CD4-positive, alpha-beta T cell treated with Interleukin-15 for 4 hours (primary cell): ENCODE results near the gene LIMS2.

Source experiments
- DNase-seq: peaks from one replicate; pipeline ENCODE4 v3.0.0-alpha.2; 2020; ENCODE audit warnings: low spot score

Gene LIMS2

DNA sequence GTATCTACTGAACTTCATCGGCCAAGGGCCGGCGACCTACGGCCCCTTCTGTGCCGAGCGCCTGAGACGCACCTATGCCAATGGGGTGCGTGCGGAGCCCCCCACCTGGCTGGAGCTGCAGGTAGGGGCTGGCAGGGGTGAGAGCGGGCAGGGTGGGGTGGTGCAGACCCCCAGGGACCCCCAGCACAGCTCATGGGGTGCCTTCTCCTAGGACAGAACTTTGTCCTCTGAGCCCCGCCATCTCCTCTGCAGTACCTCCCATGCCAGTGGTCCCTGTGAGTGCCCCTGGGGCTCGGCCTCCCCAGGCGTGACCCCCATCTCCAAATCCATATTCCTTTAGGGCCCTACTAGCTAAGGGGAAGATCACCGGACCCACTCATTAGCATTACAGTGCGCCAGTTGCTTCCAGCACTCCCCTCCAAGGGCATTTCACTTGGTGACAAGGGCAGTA, 53.3 kb downstream of the LIMS2 start:
- DNase-seq, result no peak

DNA sequence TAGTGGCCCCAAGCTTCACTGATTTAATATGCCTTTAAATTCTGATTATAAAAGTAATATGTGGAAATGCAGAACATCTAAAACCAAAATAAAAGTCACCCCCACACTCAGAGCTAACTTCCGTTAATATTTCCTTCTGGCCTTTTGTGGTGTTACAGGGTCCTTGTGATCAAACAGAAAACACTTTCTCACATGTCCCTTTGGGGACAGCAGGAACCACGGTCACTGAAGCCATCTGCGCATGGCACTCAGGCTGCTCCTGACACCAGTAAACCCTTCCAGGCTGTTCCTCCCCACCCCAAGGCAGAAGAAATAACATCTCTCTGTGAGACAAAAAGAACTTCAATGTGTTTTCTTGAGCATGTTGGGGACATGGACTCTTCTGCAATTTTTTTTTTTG, 54.5 kb downstream of the LIMS2 start:
- no peak for DNase-seq

DNA sequence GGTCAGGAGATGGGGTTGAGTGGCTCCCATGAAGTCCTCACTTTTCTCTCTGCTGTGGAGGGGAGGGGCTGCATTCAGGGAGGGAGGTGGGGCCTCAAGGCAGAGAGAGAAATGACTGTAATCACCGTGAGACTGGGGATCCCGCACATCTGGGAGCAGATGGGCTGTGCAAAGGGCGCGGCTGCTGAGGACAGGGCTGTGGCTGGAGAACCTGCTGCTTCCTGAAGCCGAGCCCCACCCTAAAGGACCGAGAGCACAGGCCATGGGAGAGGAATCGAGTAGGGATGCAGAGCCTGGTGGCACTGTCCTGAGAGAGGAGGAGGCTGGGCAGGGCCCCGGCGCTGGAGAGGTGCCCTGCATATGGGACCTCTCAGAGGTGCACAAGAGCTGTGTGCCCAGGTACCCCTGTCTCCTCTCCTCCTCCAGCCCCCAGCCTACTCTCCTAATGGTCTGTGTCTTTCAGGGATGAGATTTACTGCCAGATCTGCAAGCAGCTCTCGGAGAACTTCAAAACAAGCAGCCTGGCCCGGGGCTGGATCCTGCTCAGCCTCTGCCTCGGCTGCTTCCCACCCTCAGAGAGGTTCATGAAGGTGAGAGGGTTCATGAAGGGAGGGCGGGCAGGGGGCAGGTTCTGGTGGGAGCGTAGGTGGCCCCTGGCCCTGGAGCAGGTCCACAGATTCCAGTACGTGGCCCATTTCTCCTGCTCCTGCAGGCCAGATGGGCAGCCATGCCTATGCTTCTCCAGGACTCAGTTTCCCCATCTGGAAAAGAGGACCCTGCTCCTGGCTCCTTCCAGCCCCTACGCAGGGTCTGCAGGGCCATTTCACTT, 55.2 kb downstream of the LIMS2 start:
- DNase-seq, result no peak

DNA sequence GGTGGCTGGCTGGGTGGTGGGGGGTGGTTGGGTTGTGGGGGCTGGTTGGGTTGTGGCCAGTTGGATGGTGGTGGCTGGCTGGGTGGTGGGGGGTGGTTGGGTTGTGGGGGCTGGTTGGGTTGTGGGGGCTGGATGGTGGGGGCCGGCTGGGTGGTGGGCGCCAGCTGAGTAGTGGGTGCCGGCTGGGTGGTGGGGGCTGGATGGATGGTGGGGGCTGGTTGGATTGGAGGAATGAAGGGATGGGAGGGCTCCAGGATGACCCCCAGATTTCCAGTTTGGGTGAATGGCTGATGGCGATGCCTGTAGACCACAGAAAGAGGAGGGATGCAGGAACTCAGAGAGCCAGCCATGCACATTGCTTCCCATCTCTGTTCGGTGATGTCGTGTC, 56.1 kb downstream of the LIMS2 start:
- no peak for DNase-seq

DNA sequence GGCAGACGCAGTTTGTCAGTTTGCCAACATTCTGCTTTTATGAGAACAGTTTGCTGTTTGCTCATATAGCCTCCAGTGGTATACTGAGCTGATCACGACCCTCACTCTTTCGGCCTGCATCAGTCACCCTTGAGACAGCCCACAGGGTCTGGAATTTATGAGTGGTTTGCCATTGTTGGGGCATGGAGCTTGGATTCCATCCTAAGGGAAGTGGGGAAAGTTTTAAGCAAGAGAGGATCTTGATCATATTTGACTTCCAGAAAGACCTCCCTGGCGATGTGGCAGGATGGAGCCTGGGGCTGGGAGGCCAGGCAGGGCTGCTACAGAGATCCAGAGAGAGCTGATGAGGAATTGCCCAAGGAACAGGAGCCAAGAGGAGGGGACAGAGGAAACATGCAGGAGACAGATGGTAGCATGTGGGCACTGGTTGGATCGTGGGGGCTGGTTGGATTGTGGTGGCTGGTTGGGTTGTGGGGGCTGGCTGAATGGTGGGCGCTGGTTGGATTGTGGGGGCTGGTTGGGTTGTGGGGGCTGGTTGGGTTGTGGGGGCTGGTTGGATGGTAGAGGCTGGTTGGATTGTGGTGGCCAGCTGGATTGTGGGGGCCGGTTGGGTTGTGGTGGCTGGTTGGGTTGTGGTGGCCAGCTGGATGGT, 56.7 kb downstream of the LIMS2 start:
- no peak for DNase-seq

DNA sequence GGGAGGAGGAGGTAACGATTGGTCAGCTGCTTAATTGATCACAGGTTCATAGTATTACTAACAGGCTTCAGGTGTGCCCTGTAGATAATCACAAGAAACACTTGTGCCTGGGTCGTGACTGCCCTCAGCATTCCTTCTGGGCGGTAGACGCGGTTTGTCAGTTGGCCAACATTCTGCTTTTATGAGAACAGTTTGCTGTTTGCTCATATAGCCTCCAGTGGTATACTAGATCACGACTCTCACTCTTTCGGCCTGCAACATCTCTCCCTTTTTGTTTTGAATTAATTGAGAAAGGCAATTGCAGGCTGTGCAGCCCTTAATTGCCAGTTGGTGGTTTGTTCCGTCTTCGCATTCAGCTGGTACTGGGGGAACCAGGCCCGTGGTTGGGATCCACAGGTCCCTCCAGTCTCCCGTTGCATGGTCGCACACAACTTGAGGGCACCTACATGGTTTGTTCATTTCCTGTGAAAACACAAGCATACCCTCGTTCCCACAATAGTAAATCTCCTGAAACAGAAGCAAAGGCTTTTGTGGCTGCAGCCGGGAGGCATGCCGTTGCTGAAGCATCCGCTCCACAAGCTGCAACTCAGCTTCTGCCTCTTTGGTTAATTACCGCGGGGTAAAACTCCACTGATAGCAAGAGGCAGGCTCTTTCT, 59.7 kb downstream of the LIMS2 start:
- no peak for DNase-seq

DNA sequence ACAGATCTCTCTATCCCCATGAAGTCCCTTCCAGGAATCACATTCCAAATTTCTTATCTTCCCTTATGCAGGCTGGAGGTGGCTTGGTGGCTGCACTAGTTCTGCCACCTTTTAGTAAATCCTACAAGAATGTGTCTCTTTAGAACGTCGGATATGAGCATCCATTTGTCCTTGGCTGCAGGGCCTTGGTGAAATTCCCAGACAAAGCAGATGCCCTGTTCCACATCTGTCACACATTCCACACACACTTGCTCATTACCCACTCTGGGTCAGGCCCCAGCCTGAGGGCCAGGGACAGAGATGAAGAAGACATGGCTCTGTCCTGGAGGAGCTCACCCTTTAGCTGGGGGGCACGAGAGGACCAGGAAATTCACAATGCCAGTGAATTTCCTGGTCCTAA, 60.6 kb downstream of the LIMS2 start:
- DNase-seq, result no peak

DNA sequence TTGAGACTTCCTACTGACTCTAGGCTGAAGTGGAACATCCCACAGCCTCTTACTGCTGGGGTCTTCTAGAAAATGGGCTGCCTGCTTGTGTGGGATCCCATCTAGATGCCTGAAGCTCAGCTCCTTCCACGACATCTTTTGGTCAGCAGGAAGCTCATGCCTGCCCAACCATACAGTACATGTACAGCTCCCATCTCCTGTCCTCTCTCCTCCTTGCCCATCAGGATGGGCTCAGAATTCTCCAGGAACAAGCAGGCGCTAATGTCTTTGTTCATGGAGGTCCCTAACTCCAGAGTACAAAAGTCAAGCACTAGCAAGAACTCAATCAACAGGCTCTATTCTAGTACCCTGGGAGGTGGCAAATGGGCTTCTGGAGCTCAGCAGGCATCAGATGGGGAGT, 61.1 kb downstream of the LIMS2 start:
- no peak for DNase-seq

DNA sequence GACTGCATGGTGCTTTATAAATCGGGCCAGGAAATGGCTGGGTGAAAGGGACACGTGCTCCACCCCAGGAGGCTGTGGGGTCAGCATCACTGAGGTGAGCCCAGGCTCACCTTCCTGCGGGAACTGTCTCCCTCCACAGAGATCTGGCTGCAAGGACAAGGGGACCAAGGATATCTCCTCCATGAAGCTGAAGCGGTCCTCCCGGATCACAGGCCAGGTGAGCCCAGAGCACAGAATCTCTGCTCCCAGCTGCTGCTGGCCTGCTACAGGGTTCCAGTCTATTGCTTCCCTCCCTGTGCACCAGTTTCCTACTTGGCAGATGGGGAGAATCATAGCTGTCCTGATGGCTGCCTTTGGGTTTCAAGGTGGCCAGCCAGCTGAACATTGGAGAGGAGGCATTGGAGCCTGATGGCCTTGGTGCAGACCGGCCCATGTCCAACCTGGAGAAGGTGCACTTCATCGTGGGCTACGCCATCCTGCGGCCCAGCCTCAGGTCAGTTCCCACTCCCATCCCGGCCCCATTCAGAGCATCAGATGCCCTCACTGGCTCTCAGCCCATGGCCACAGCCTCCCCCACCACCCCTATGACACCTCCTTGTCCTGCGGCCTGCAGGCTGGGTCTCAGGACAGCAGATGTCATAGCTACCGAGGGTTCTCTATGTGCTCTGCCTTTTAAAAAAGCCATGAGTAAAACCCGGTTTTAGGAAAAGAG, 63.1 kb downstream of the LIMS2 start:
- no peak for DNase-seq

DNA sequence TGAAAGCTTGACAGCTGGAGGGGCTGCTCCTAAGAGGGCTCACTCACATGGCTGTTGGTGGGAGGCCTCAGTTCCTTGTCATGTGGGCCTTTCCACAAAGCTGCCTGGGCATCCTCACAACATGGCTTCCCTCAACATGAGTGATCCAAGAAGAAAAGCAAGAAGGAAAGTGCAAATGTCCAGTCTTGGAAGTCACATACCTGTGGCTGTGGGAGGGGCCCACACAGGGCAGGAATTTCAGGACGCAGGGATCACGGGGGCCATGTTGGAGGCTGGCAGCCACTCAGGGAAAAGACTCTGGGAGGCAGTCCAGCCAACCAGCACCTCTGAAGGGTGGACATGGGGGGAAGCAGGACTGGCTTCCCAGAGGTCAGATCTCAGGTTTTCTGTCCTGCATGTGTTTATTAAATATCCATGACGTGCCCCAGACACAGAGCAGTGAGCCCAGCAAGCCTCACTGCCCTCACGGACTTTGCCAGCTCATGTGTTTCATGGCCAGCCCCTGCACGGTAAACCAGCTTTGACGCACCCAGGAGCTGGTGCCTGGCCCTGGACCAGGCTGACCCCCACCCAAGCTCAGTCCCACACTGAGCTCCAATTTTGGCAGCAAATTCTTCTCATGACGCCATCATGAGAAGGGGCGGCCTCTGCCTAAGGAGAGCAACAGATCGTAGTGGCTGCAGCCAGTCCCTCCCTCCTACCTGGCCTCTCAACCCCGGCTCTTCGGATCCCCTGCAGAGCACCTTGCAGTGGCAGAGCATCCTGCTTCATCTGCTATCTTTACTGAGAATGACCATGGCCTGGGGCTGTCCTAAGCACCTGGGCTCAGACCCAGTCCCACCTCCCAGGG, 64.0 kb downstream of the LIMS2 start:
- no peak for DNase-seq

DNA sequence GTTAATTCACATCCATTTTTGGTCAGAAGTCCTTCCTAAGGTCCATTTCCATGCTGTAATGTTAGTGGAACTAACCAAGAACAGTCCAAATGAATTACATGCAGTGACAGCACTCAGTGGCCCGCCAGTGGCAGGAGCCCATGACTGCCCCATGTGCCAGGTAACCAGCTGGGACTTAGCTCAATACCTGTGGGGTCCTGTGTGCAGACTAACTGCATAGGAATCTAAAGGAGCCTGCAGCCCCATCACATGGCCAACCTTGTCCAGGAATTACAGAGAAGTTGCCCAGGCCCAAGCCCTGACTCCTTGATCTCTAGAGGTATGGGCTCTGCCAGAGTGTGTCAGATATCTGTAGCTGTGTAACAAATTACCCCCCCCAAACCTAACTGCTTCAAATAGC, 64.8 kb downstream of the LIMS2 start:
- DNase-seq, result no peak

DNA sequence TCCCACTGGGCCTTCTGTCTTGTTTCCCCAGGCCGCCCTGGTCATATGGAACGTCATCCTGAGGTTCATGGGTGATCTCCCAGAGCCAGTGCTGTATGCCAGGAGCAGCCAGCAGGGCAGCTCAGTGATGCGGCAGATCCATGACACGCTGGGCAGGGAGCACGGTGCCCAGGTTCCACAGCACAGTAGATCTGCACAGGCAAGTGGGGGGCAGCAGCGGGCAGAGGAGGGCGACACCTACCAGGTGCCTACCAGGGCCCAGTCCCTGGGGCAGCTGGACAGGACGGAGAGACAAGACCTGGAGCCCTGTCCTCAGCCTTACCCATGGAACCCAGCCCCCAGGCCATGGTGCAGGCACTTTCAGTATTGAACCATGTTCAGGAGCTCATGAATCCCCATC, 65.5 kb downstream of the LIMS2 start:
- DNase-seq, result no peak

DNA sequence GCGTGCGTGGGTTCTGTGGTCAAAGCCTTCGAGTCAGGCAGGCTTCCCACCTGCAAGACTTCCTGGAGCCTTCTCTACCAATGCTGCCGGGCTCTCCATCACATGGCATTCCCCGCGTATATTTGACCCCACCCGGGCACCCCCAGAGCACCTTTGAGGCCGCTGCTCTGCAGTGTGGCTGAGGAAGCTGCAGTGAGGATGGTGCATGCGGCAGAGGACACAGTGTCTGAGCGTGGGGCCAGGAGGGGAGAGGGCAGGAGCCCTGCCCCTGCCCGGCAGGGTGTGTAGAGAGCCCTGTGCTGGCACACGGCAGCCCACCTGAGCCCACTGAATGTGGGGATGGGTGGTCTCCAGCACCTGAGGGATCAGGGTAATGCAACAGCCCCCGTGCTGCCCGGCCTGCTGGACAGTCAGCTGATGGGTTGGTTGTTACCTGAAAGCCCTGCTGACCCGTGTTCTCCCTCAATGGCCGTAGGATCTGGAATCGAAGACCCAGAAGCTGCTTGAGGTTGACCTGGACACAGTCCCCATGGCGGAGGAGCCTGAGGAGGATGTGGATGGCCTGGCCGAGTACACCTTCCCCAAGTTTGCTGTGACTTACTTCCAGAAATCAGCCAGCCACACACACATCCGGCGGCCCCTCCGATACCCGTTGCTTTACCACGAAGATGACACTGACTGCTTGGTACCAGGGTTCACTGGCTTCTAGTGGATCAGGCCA, 66.1 kb downstream of the LIMS2 start:
- DNase-seq, result no peak

DNA sequence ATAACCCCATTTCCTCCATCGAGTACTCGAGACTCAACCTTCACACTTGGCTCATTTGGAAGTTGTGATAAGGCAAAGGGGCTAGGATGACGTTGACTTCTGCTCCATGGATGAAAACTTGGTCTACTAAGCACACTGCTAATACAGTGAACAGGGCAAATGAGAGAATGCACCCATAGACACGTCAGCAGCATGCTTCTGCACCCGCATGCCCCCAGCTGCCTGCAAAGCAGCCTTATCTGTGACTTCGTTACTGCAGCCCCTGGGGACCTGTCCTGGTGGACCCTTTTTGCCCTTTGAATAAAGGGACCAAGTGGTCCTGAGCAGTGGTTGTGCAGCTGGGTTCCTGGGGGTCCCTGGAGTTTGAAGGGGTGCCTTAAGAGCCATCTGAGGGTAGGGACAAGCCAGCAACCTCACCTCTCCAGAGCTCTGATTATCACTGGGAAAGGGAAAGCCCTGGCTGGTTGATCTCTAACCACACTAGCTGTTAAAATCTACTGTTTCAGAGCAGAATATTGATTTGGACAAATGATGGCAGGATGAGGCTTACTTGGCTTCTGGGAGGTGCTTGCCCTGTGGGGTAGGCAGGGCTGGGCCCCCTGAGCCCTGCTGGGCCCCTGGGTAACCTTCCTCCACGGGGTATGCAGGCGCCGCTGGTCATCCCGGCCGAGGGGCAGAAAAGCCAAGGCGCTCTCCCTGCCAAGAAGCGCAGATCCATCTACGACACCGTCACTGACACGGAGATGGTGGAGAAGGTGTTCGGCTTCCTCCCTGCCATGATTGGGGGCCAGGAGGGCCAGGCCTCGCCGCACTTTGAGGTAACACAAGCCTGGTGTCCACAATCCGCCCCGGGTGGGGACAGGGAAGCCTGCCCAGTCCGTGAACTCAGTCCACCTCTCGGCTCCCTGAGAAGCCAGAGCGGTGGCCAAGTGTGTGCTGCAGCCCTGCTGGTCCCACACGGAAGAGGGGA, 67.0 kb downstream of the LIMS2 start:
- DNase-seq, result no peak

DNA sequence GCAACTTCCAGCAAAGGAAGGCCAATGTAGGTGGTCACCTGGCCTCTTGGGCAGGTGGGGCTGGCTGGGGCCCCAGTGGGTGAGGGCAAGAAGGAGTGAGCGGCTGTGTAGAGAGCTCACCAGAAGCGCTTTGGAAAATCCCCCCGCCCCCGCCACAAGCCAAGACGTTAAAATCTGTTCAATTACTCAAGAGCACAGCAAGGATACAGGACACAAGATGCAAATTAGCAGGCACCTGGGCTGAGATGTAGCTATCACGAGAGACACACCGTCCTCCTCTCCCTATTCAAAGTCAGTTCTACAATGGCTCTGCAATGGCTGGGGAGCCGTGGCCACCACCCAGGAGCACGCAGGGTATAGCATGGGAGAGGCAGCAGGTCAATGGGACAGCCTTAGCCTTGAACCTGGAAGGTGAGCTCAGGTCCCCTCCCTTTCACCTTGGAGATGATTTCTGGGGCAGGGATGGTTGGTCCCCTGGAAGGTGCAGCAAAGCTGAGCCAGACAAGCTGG, 67.9 kb downstream of the LIMS2 start:
- no peak for DNase-seq

DNA sequence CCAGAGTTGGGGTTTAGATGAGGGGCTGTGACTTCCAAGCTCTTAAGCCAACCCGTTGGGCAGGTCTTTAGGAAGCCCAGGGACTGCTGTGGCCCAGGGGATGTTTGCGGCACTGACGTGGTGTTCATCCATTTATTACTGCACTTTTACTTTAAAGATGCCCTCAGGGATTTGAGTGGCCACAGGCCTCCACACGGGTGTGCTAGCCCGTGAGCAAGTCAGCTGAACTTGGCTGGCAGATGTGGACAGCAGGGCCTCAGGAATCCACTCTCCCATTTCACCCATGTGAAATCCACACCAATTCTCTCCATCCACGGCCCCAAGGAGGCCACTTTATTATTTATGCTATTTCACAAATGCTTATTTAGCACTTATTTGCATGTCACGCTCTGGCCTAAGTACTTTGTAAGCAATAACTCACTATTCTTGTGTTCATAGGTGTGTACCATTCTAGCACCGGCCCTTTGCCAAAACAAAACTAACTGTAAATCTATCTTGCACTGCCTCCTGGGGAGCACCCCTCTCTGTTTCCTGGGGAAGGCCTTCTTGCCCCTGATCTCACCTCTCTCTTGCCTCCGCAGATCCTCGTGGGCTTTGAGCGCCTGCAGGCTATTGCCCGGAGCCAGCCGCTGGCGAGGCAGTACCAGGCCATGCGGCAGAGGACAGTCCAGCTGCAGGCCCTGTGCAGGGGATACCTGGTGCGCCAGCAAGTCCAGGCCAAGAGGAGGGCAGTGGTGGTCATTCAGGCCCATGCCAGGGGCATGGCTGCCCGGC, 68.5 kb downstream of the LIMS2 start:
- no peak for DNase-seq

DNA sequence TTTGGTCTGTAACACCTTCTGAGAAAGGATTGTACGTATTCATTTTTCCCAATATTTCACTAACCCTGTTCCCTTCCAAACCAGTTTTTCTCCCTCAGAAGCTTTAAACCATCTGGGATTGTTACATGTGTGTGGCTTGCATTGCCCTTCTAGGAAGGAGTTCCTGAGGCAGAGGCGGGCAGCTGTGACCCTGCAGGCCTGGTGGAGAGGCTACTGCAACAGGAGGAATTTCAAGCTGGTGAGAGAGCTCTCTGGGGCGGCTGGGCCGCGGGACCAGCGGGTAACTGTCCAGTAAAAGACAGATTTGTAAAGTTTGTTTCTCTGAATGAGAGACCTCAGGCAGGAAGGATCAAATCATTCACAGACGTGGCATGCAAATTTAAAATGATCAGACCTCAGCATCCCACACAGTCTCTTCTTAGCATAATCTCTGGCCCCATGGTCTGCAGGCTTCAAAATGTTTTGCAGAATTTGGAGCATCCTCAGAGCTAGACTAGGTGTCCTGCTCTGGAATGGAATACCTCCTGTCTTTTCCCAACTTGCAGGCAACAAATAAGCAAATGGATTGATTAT, 69.6 kb downstream of the LIMS2 start:
- DNase-seq, result no peak

DNA sequence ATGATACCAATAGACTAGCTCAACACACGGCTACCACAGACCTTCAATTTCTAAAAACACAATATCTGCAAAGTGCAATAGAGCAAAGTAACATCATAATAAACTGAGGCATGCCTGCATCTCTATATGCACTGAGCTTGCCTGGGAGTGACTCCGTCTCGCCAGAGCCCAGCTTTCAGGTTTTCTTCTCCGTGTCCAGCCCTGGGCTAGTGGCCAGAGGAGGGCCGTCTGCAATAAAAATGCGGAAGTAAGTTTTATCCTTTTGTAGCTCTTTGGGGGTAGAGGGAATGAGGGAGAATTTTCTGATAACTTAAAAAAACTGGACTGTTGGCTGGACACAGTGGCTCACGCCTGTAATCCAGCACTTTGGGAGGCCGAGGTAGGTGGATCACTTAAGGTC, 70.3 kb downstream of the LIMS2 start:
- no peak for DNase-seq
